Stimulated activated CD8-positive, alpha-beta memory T cell treated with anti-CD3 and anti-CD28 coated beads, Interleukin-2, amount 100 ng/mL, for 48 hours (primary cell): ENCODE measurements around the gene CYP2J2.
A peak's percentile ranks its signal among the peaks of the same experiment; 100 is the strongest.
"Not testable (repeated sequence)": the region's sequence is repeated elsewhere in the genome, so short reads cannot be mapped to it uniquely, and the experiment has no call there.

Source experiments
- DNase-seq, 2 donors: peaks; one replicate each; pipeline ENCODE4 v3.0.0-alpha.2; 2020; ENCODE audit warnings: low read depth in 2 of 2

Gene CYP2J2

DNA sequence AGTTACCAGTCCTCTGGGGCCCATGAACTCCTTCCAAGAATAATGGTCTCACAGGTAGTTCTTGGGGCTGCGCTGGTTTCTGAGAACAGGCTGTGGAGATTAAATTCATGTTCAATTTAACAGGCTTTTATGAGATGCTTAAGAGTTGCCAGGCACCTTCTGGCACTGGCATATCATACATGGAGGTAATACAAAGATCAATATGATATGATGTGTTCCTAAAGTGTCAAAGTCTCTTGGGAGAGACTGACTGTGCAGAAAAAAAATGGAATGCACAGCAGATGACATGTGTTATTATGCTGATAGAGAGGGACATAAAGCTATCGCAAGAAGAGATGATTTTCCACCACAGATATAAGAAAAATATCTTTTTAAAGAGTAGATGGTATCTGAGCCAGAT lies 6.8 kb downstream of the CYP2J2 start:
- no peak for DNase-seq

DNA sequence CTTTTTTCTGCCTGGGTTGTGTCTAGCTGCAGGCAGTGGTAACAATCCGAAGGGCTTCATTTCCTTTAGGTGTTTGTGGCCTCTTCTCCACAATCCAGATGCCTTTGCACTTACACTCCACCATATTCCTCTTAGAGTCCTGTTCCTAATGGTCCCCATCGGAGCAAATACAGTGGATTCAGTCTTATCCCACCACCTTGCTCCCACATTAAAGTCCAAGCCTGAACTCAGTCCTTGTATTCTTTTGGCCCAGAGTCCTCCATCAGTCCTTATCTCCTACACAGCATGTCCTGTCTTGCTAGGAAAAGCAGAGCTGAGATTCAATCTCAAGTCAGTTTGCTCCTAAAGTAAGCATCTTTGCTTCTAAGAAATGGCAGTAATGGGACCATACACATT lies 8.8 kb downstream of the CYP2J2 start:
- no peak for DNase-seq

GRCh38 chr1:59917026-59917784 lies 9.4 kb downstream of the CYP2J2 start:
- DNase-seq, result no peak

GRCh38 chr1:59915516-59915915 lies 11.1 kb downstream of the CYP2J2 start:
- DNase-seq, result no peak

DNA sequence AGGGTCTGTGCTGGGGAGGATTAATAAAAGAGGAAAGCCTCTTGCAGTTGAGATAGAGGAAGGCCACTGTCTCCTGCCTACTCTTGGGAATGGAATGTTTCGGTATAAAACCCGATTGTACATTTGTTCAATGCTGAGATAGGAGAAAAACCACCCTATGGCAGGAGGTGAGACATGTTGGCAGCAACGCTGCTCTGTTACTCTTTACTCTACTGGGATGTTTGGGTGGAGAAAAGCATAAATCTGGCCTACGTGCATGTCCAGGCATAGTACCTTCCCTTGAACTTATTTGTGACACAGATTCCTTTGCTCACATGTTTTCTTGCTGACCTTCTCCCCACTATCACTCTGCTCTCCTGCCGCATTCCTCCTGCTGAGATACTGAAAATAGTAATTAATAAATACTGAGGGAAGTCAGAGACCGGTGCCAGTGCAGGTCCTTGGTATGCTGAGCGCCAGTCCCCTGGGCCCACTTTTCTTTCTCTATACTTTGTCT lies 11.7 kb downstream of the CYP2J2 start:
- DNase-seq, result not testable (repeated sequence)

DNA sequence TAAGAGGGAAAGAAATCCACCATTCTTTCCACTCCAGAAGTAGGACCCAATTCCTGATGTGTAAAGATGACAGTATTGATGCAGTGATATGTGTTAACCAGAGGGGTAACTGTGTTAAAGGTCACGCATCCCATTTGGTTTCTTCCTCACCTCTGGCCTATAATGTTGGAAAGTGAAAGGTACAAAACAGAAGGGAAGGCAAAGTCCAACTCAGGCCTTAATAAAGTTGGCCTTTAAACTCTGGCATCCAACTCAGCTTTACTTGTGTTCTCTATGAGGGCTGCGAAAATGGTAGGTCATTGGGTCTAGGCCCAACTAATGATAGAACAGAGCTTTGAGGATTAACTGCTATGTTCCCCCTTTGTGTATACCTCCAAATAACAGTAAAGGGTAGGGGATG lies 17.9 kb downstream of the CYP2J2 start:
- DNase-seq, result no peak

GRCh38 chr1:59908084-59908483 lies 18.5 kb downstream of the CYP2J2 start:
- no peak for DNase-seq

- no peak for DNase-seq
Measured at GRCh38 chr1:59906931-59907330, 19.6 kb downstream of the CYP2J2 start.

DNA sequence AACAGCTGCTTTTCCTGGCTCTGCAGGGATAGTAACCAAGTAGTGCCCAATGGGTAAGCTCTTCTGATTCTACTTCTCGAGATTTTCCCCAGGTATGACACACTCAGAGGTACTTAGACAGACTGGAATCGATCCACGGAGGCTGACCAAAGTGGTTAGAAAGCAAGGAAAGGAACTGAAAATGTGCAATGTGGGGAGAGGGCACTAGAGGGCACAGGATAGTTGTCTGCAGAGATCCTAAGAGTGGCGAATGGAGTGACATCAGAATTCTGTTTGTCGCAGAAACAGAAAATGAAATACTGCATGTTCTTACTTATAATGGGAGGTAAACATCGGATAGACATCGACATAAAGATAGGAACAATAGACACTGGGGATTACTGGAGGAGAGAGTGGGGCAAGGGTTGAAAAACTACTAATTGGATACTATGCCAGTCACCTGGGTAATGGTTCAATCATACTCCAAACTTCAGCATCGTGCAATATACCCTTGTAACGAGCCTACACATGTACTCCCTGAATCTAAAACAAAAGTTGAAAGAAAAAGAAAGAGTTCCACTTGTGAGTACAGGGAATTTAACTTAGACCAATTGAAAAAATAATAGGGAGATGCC lies 23.3 kb downstream of the CYP2J2 start:
- DNase-seq, result no peak

- no peak for DNase-seq
Measured at GRCh38 chr1:59901770-59902388, 24.7 kb downstream of the CYP2J2 start.

DNA sequence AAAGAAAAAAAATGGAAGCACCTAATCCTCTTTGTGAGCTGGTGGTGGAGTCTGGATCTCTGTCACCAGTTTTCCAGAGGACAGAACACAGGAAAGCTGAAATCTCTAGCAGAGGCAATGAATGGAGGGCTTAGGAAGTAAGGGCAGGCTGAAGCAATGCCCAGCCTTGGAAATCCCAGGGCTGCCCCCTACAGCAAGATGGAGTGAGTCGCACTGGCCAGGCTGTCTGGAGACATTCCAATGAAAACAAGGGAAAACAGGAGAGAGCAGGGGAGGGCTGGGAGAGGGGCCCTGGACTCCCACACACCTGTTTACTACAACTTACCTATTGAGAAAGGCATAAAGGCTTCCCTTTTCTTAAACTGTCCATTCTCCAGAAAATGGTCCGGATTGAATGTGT lies 25.9 kb downstream of the CYP2J2 start:
- no peak for DNase-seq

GRCh38 chr1:59898927-59899326 lies 27.6 kb downstream of the CYP2J2 start:
- DNase-seq, result no peak

DNA sequence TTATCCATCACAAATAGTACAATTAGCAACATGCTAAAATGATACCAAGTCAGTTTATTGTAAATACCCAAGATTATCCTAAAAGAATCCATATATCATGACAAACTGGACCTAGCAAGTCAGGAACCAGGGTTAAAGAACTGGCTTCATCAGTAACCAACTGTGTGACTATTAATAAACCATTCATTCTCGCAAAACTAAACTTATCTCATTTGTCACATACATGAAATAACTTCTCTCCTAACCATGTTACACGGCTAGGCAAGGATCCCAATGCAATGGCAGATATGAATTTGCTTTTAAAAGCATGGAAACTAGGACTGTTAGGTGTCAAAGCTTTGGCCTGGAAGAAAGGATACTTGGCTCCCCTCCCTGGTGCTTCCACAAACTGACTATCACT lies 29.4 kb downstream of the CYP2J2 start:
- no peak for DNase-seq

DNA sequence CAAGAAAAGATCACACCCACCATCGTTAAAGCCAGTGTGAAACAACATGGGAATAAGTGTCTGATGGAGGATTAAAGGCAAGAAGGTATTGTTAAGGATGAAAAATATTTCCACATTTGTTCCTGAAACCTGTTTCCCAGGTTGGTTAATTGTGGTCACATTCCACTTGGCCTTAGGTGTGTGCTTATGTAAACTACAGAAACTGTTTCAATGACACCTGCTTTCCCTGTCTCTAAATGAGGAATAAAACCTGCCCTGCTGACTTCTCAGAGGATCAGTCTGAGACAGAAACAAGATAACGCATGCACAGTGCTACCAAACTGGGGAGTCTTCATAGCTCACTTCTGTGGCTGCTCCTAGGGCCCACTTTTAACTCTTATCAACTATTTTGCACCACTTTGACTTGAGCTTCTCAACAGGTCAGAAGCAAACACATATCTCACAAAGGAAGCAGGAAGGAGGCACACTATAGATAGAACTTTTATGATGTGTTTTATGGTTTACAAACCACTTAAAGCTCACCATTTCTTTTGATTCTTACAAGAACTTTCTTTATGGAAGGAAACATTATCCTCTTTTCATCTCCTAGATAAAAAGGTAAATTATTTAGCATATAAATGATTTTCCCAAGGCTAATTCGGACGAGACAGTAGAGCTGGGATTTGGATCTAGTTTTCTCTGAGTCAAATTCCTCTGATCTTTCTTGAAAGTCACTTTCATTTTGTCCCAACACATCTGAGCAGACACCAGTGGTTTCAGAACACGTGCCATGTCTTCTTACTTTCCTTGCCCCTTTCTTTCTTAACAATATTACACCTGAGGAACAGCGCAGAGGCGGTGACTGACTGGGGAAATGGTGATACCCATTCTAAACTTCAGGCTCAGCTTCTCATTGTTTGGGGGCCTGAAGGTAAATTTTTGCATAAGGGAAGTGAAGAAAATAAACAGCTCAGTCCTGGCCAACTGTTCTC lies 33.4 kb downstream of the CYP2J2 start:
- no peak for DNase-seq

- DNase-seq, result no peak
Measured at GRCh38 chr1:59885160-59885832, 41.3 kb downstream of the CYP2J2 start.

DNA sequence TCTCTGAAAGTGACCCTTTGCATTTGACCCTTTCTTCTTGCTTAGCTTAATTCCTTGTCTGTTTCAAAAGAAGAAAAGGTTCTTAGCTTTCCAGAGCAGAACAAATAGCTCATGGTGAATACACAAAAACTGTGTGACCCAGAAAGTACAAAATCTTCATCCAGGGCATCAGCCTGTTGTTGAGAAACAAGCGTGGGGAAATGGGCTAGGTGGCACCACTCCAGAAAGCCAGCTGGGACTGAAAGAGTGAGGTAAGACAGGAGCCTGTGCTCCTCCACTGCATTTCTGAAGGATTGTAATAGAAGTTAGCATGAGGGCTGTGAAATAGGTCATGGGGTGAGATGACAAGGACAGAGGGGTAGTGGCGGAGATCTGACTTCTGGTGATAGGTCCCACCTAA lies 45.8 kb downstream of the CYP2J2 start:
- DNase-seq, result no peak

- DNase-seq, result no peak
Measured at GRCh38 chr1:59879996-59880505, 46.5 kb downstream of the CYP2J2 start.

DNA sequence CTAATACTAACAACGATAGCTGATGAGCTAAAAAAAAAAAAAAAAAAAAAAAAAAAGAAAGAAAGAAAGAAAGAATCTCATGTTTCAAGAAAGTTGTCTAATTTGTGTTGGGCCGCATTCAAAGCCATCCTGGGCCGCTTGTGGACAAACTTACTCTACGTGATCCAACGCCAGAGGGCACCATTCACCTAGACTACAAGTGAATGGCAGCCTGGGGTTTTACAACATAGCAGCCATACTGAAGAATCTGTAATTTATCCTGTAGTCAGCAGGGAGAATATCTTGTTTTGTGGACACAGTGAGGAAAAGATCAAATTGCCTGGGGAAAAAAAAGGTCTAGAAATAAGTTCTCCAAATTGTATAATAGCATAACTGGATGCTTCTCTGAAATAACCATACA lies 47.0 kb downstream of the CYP2J2 start:
- peak; percentile 12 to 15 for DNase-seq

DNA sequence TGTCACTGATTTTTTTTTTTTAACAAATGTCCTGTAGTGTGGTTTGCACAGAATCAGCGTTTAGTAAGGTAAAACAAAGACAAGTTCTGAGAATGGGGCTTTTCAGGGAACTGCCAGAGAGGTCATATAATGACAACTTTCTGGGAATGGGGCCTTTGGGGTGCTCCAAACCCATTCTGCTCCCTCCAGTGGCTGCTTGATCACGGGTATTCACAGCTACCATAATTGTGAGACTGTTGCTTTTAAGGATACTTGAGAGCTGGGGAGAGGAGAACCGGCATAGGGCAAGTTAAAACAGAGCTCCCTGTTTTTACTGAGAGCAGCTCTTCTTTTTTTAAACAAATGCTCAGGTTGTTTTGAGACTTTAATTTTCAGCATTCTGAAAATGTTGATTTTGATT lies 48.2 kb downstream of the CYP2J2 start:
- DNase-seq, result no peak

GRCh38 chr1:59877108-59877682 lies 49.4 kb downstream of the CYP2J2 start:
- DNase-seq, result no peak

DNA sequence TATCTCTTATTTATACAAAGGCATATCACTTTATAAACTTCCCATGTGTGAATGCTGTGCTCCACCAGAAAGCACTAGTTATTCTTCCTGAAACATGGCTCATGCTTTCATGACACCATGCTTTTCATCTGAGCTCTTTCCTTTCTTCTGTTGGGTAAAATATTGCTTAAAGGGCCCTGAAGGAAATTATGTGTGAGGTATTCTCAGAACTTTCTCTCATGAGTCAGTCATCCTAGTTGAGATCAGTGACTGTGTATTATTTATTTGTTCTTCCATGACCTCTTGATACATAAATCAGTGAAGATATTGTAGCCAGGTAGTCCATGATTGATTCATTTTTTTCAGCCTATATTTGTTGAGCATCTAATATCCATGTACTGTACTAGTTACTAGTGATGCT lies 54.8 kb downstream of the CYP2J2 start:
- no peak for DNase-seq
